SW480 (cell line): ENCODE results near the gene AGAP1.

Experiments used
- DNase-seq: peaks from one replicate; pipeline ENCODE4 v3.0.0-alpha.2; 2016; ENCODE audit warnings: low spot score

Gene AGAP1

GRCh38 chr2:236173729-236174607, 680.1 kb downstream of the AGAP1 start:
- no peak for DNase-seq

- DNase-seq: peak; percentile 57
Observed at GRCh38 chr2:236175548-236176150, 681.8 kb downstream of the AGAP1 start.

- DNase-seq: peak; percentile 15
Observed at GRCh38 chr2:236176417-236176816, 682.6 kb downstream of the AGAP1 start.

GRCh38 chr2:236176951-236177350, 683.1 kb downstream of the AGAP1 start:
- DNase-seq: no peak

GRCh38 chr2:236177604-236177966, 683.7 kb downstream of the AGAP1 start:
- no peak for DNase-seq

- DNase-seq: peak; percentile 50
Observed at GRCh38 chr2:236177967-236178889, 684.4 kb downstream of the AGAP1 start.

- DNase-seq: no peak
Observed at GRCh38 chr2:236178890-236179235, 685.0 kb downstream of the AGAP1 start.

GRCh38 chr2:236179236-236180075, 685.6 kb downstream of the AGAP1 start:
- no peak for DNase-seq

- peak; percentile 10 for DNase-seq
Observed at GRCh38 chr2:236180076-236180816, 686.4 kb downstream of the AGAP1 start.

GRCh38 chr2:236180831-236181453, 687.1 kb downstream of the AGAP1 start:
- peak; percentile 56 for DNase-seq
